ENCODE measurements around the gene CLEC16A. TPM values are rescaled to one million over a fixed set of nuclear protein-coding genes. Genes with fewer than 3 reads are reported as not detected.
"Not testable (repeated sequence)": the region's sequence is repeated elsewhere in the genome, so short reads cannot be mapped to it uniquely, and the experiment has no call there.

Gene CLEC16A
- total RNA-seq, 1 experiment from 2014 or later: 15.6 TPM

DNA sequence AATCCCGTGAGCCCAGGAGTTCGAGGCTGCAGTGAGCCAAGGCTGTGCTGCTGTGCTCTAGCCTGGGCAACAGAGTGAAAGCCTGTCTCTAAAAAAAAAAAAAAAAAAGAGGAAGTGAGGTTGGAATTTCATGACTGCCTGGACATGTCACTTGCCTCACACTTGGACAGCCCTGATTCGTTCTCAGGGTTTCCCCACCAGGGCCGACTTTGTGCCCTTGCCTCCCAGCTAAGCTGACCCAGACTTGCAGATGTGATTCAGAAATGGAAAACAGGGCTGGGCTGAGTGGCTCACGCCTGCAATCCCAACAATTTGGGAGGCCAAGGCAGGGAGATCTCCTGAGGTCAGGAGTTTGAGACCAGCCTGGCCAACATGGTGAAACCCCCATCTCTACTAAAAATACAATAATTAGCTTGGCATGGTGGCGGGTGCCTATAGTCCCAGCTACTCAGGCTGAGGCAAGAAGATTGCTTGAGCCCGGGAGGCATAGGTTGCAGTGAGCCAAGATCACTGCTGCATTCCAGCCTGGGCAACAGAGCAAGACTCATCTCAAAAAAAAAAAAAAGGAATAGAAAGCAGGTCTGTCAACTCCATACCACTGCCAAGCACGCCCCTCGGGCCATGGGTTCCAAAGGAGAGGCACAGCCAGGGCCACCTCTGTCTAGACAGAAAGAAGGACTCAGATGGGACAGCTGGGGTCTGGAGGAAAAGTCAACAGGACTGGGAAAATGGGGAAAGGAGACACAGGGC is 264.7 kb downstream of the CLEC16A start:
- in situ Hi-C loops (cut with HindIII; ENCODE audit: low sequenced_read_pairs): no loop called here
- DNase-seq (ENCODE audit: low spot score): no peak

- no peak for DNase-seq (ENCODE audit: low spot score)
- in situ Hi-C loops (cut with HindIII; ENCODE audit: low sequenced_read_pairs): no loop called here
These were observed 265.9 kb downstream of the CLEC16A start for GRCh38 chr16:11210260-11210659.

DNA sequence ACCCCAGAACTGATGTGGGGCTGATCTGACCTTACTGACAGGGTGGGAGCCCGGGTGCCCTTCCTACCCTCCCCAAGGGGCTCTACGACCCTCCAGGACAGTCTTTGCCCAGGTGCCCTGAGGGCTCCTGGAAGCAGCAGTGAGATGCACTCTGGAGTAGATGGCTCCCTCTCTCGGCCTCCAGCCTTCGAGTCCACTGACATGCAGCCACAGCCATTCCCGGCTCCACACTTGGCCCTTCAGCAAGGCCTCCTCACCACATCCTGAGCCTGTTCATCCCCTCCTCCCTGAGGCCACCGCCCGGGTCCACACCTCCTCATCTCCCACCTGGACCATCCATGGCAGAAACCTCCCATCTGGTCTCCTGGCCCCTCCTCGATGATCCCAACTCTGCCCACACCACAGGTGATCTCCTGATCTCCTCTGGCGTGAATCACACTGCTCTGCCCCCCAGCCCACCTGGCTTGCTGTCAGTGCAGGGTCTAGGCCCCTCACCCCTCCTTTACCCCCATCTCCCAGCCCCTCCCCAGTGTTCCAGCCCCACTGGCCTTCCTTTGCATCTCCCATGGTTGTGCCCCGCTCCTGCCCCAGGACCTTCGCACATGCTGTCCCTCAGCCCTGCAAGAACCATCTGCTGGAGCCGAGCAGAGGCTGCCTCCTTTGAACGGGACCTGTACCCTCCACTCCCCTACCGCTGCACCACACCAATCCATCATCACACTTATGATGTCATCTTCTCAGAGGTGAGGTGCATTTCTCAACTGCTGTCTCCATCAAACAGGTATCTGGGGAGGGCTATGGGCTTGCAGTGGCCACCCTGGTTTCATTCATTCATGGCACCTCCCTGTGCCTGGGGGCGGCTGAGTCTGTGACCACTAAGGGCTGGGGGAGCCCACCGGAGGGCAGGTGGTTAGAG is 267.0 kb downstream of the CLEC16A start:
- in situ Hi-C loops (cut with HindIII; ENCODE audit: low sequenced_read_pairs): no loop called here
- no peak for DNase-seq (ENCODE audit: low spot score)

DNA sequence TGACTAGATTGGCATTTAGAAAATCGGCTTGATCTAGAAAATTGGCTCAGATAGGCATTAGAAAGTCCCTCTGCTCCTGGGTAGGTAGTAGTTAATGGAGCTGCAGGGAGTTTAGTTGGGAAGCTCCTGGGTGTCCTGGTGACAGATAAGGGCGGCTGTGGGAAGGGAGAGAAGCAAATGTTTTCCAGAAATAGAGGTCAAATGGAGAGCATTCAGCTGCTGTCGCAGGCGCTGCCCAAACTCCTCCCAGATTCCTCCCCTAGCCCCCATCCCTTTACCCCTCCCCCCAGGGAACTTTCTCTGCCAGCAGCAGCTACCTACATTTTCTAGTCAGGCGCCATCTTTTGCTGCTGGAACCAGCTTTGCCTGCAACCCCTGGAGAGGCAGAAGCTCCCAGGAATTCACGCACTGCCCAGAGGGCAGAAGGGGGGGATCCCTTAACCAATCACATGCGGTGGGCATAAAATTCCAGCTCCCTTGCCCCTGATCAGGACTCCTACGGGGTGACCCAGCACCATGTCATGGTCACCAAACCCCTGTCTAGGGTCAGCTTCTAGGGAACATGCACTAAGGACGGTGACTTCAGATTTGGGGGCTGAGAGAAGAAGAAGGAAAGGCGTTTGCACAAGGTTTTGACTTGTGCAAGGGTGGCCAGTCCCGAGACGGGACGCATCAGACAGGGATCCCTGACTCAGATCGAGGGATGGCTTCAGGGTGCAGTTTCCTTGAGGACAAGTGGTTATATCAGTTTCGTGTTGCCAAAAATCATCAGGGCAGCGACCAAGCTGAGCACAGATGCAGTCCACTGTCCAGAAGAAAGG is 267.8 kb downstream of the CLEC16A start:
- DNase-seq (ENCODE audit: low spot score): no peak
- in situ Hi-C loops (cut with HindIII; ENCODE audit: low sequenced_read_pairs): no loop called here

DNA sequence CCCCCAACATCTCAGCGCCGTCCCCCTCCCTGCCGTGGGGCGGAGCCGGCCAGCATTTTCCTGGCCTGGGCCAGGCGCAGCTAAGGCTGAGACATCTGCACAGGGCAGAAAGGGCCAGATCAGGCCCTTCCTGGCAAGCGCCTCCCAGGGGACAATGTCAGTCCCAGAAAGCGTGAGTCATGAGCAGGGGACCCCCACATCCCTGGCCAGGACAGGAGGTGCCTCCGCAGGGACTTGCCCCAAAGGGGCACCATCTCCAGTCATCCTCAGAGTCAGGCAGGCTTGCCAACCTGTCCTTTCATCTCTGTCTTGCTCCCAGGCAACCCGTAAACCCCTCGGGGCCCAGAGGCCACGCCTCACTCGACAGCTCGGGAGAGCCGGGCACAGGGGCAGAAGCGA is 268.4 kb downstream of the CLEC16A start:
- no peak for DNase-seq (ENCODE audit: low spot score)
- in situ Hi-C loops (cut with HindIII; ENCODE audit: low sequenced_read_pairs): no loop called here

GRCh38 chr16:11213373-11213772 is 269.0 kb downstream of the CLEC16A start:
- in situ Hi-C loops (cut with HindIII; ENCODE audit: low sequenced_read_pairs): no loop called here
- no peak for DNase-seq (ENCODE audit: low spot score)

DNA sequence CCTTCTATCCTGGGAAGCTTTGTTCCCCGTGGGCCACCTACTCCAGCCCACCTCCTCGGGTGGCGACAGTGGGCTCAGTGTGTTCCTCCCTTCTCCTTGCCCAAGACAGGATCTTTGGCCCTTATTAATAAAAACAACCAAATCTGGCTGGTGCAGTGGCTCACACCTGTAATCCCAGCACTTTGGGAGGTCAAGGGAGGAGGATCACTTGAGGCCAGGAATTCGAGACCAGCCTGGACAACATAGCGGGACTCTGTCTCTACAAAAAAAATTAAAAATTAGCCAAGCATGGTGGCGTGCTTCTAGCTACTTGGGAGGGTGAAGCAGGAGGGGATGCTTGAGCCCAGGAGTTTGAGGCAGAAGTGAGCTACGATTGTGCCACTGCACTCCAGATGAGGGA is 269.4 kb downstream of the CLEC16A start:
- in situ Hi-C loops (cut with HindIII; ENCODE audit: low sequenced_read_pairs): no loop called here
- no peak for DNase-seq (ENCODE audit: low spot score)

DNA sequence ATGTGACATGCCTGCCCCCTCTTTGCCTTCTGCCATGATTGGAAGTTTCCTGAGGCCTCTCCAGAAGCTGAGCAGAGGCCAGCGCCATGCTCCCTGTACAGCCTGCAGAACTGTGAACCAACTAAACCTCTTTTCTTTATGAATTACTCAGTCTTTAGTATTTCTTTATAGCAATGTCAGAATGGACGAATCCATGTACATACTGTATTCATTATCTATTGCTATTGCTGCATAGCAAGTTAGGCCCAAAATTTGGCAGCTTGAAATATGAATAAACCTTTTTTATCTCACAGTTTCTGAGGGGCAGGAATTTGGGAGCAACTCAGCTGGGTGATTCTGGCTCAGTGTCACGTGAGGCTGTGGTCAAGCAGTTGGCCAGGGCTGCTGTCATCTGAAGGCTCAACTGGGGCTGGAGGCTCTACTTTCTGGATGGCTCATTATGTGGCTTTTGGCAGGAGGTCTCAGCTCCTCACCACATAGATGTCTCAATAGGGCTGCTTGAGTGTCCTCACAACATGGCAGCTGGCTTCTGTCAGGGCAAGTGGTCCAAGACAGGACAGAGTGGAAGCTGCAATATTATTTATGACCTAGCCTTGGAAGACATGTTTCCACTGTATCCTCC is 271.7 kb downstream of the CLEC16A start:
- no peak for DNase-seq (ENCODE audit: low spot score)
- in situ Hi-C loops (cut with HindIII; ENCODE audit: low sequenced_read_pairs): no loop called here

GRCh38 chr16:11217651-11218603 is 273.6 kb downstream of the CLEC16A start:
- DNase-seq (ENCODE audit: low spot score): no peak
- in situ Hi-C loops (cut with HindIII; ENCODE audit: low sequenced_read_pairs): no loop called here

DNA sequence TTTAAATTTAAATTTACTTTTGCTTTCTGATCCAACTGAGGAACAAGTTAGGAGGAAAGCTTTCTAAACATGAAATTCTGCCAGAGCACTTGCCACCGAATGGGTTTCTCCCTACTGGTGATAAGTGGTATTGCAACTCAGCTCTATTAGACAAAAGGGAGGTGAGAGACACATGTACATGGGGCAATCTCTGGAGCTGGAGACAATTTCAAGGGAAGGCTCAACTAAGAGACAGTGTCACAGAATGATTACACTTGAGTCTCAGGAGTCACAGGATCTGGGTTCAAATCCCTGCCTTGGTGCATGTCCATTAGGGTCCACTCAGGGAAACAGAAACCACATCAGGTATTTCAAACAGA is 274.2 kb downstream of the CLEC16A start:
- in situ Hi-C loops (cut with HindIII; ENCODE audit: low sequenced_read_pairs): no loop called here

DNA sequence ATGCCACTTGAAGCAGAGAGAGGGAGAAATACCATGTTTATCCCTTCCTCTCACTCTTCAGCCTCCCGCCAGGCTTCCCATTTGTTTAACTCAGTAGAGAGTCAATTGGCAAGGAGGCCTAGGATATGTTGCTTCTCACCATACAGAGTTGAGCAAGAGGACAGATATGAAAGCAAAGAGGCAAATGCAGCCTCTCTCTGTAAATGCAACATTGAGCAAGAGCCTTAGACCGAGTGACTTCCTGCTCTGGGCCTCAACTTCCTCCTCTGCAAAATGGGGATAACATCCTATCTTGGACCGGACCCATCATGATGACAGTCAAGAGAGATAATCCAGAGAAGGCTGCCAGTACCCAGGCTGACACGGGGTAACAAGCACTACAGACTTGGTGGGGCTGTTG is 274.8 kb downstream of the CLEC16A start:
- in situ Hi-C loops (cut with HindIII; ENCODE audit: low sequenced_read_pairs): no loop called here

More for the DNA sequence above, 274.2 kb downstream of the CLEC16A start:
- no peak for DNase-seq (ENCODE audit: low spot score)

DNA sequence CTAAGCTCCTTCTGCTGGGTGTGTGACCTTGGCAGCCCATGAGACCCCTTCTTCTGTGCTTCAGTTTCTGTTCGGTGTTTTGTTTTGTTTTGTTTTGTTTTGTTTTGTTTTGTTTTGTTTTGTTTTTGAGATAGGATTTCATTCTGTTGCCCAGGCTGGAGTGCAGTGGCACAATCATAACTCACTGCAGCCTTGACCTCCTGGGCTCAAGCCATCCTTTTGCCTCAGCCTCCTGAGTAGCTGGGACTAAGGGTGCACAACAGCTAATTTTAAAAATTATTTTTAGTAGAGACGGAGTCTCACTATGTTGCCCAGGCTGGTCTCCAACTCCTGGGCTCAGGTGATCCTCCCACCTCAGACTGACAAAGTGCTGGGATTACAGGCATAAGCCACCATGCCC is 276.1 kb downstream of the CLEC16A start:
- DNase-seq (ENCODE audit: low spot score); in situ Hi-C loops (cut with HindIII; ENCODE audit: low sequenced_read_pairs): not testable (repeated sequence)

More for the DNA sequence above, 274.8 kb downstream of the CLEC16A start:
- DNase-seq (ENCODE audit: low spot score): no peak

- DNase-seq (ENCODE audit: low spot score): peak; percentile 92
- in situ Hi-C loops (cut with HindIII; ENCODE audit: low sequenced_read_pairs): no loop called here
These were observed 279.9 kb downstream of the CLEC16A start for GRCh38 chr16:11224096-11224893.

- no peak for DNase-seq (ENCODE audit: low spot score)
- in situ Hi-C loops (cut with HindIII; ENCODE audit: low sequenced_read_pairs): no loop called here
These were observed 280.7 kb downstream of the CLEC16A start for GRCh38 chr16:11224894-11225676.

- in situ Hi-C loops (cut with HindIII; ENCODE audit: low sequenced_read_pairs): no loop called here
- no peak for DNase-seq (ENCODE audit: low spot score)
These were observed 281.5 kb downstream of the CLEC16A start for GRCh38 chr16:11225677-11226549.

DNA sequence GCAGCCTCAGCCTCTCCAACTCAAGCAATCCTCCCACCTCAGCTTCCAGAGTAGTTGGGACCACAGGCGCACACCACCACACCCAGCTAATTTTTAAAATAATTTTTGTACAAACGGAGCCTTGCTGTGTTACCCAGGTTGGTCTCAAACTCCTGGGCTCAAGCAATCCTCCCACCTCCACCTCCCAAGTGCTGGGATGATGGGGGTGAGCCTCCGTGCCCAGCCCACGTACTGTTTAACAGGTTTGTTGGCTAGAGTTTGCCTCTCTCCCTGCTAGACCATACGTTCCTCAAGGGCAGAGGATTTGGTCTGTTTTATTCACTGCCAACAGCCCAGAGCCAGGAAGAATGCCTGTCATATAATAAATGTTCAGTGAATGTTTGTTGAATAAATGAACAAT is 285.1 kb downstream of the CLEC16A start:
- no peak for DNase-seq (ENCODE audit: low spot score)
- in situ Hi-C loops (cut with HindIII; ENCODE audit: low sequenced_read_pairs): no loop called here

Data from G401 (cell line).